HG03432 (cell line): ENCODE data around the gene AMMECR1.
"Not testable (repeated sequence)": the region's sequence is repeated elsewhere in the genome, so short reads cannot be mapped to it uniquely, and the experiment has no call there.

Source experiments
- ATAC-seq: cut with Tn5 transposase; IDR thresholded peaks from one replicate; pipeline ENCODE4 v1.9.1; 2021; ENCODE audit warnings: mild to moderate bottlenecking, moderate library complexity; ENCODE audit not compliant: unreplicated experiment

AMMECR1 gene

GRCh38 chrX:110173192-110174175, 144.4 kb downstream of the AMMECR1 start:
- ATAC-seq = no peak

GRCh38 chrX:110172215-110172614, 145.7 kb downstream of the AMMECR1 start:
- peak; percentile 99 for ATAC-seq

- ATAC-seq = no peak
Observed at GRCh38 chrX:110171442-110171841, 146.4 kb downstream of the AMMECR1 start.

GRCh38 chrX:110170029-110170428, 147.9 kb downstream of the AMMECR1 start:
- no peak for ATAC-seq

GRCh38 chrX:110168585-110168984, 149.3 kb downstream of the AMMECR1 start:
- ATAC-seq = no peak

- no peak for ATAC-seq
Observed at GRCh38 chrX:110167952-110168451, 149.9 kb downstream of the AMMECR1 start.

GRCh38 chrX:110163488-110163887, 154.4 kb downstream of the AMMECR1 start:
- ATAC-seq = no peak

- ATAC-seq = no peak
Observed at GRCh38 chrX:110162867-110163266, 155.0 kb downstream of the AMMECR1 start.

GRCh38 chrX:110162131-110162530, 155.8 kb downstream of the AMMECR1 start:
- no peak for ATAC-seq

GRCh38 chrX:110161361-110161686, 156.6 kb downstream of the AMMECR1 start:
- ATAC-seq = no peak

GRCh38 chrX:110159865-110160264, 158.0 kb downstream of the AMMECR1 start:
- peak; percentile 39 for ATAC-seq

- ATAC-seq = peak; percentile 38
Observed at GRCh38 chrX:110159235-110159634, 158.7 kb downstream of the AMMECR1 start.

GRCh38 chrX:110157444-110157843, 160.4 kb downstream of the AMMECR1 start:
- ATAC-seq = no peak

- no peak for ATAC-seq
Observed at GRCh38 chrX:110156167-110156754, 161.6 kb downstream of the AMMECR1 start.

- ATAC-seq = no peak
Observed at GRCh38 chrX:110155759-110156158, 162.1 kb downstream of the AMMECR1 start.

GRCh38 chrX:110154328-110154727, 163.6 kb downstream of the AMMECR1 start:
- not testable (repeated sequence) for ATAC-seq

- ATAC-seq = no peak
Observed at GRCh38 chrX:110153896-110154295, 164.0 kb downstream of the AMMECR1 start.

GRCh38 chrX:110153244-110153643, 164.6 kb downstream of the AMMECR1 start:
- no peak for ATAC-seq

- ATAC-seq = peak; percentile 77
Observed at GRCh38 chrX:110146521-110146920, 171.4 kb downstream of the AMMECR1 start.

- peak; percentile 73 for ATAC-seq
Observed at GRCh38 chrX:110145854-110146253, 172.0 kb downstream of the AMMECR1 start.

GRCh38 chrX:110145311-110145710, 172.6 kb downstream of the AMMECR1 start:
- ATAC-seq = no peak
